Measurements from ENCODE around the gene CDCA5.

Gene CDCA5

GRCh38 chr11:65131895-65132237 is 48.0 kb upstream of the CDCA5 start:
- H3K4me2 ChIP-seq (ENCODE audit: insufficient read depth, low read length, poor library complexity, severe bottlenecking), result no peak overlapping the region
- H3K18ac ChIP-seq (ENCODE audit: low read length), result no peak overlapping the region
- H3K79me1 ChIP-seq (ENCODE audit: low read depth, low read length), result peaks cover 18% of the 10 kb centered on the region
- H2AK5ac ChIP-seq (ENCODE audit: low read depth, low read length), result no peak overlapping the region
- no peak overlapping the region for H3K27ac ChIP-seq (replicated peaks; ENCODE audit: low read length)
- no peak overlapping the region for H4K8ac ChIP-seq (ENCODE audit: low read depth, low read length)
- H3K4me3 ChIP-seq (ENCODE audit: low read length in 2 of 2), result no peak overlapping the region
- no peak overlapping the region for H2BK120ac ChIP-seq (ENCODE audit: low read depth, low read length)
- no peaks in the 10 kb centered on the region for H3K9me3 ChIP-seq (replicated peaks in 1 of 2; ENCODE audit: control insufficient read depth in 2 of 2, insufficient read depth in 1 of 2, low read depth in 1 of 2, low read length in 2 of 2)
- no peak overlapping the region for H2BK15ac ChIP-seq (ENCODE audit: low read length)
- no peaks in the 10 kb centered on the region for H3K27me3 ChIP-seq (ENCODE audit: control insufficient read depth in 3 of 3, insufficient read depth in 3 of 3, low read depth in 1 of 3, low read length in 3 of 3)
- peaks cover 9 to 13% of the 10 kb centered on the region in 2 donors for H3K4me1 ChIP-seq (ENCODE audit: control insufficient read depth in 2 of 2, insufficient read depth in 1 of 2, low read depth in 1 of 2, low read length in 2 of 2)
- no CpG with 5 or more reads among the region's 6 CpGs for WGBS, 2 donors (ENCODE audit: extremely low coverage in 2 of 2, insufficient read length in 2 of 2, insufficient replicate concordance in 1 of 2)
- no peak for DNase-seq (ENCODE audit: low spot score)
- no peak overlapping the region for H3K4ac ChIP-seq (ENCODE audit: low read length)
- no peak overlapping the region for H2AFZ ChIP-seq (ENCODE audit: low read length)
- H2BK12ac ChIP-seq (ENCODE audit: low read length), result no peak overlapping the region
- peak overlapping the region; percentile 45 for H3K23ac ChIP-seq (ENCODE audit: low read depth, low read length, poor library complexity)
- H2BK5ac ChIP-seq (ENCODE audit: low read length), result no peak overlapping the region
- no peak overlapping the region for H4K91ac ChIP-seq (ENCODE audit: low read depth, low read length, poor library complexity)
- no peak overlapping the region for H3K14ac ChIP-seq (ENCODE audit: low read length)
- peaks cover 53 to 58% of the 10 kb centered on the region in 2 donors for H3K36me3 ChIP-seq (replicated peaks in 1 of 2; ENCODE audit: control insufficient read depth in 2 of 2, insufficient read depth in 2 of 2, low read length in 2 of 2)
- no peak overlapping the region for H3K9ac ChIP-seq (ENCODE audit: low read depth, low read length, poor library complexity)

- H3K36me3 ChIP-seq (replicated peaks in 1 of 2; ENCODE audit: control insufficient read depth in 2 of 2, insufficient read depth in 2 of 2, low read length in 2 of 2), result peaks cover 57 to 63% of the 10 kb centered on the region in 2 donors
Observed at GRCh38 chr11:65131417-65131776, 47.6 kb upstream of the CDCA5 start.

GRCh38 chr11:65130631-65131416 is 47.0 kb upstream of the CDCA5 start:
- H2BK12ac ChIP-seq (ENCODE audit: low read length), result no peak overlapping the region
- no peak for DNase-seq (ENCODE audit: low spot score)
- H2AFZ ChIP-seq (ENCODE audit: low read length), result no peak overlapping the region
- no peak overlapping the region for H3K4me3 ChIP-seq (ENCODE audit: low read length in 2 of 2)
- no CpG with 5 or more reads among the region's 19 CpGs for WGBS, 2 donors (ENCODE audit: extremely low coverage in 2 of 2, insufficient read length in 2 of 2, insufficient replicate concordance in 1 of 2)
- no peak overlapping the region for H3K14ac ChIP-seq (ENCODE audit: low read length)
- peaks cover 18% of the 10 kb centered on the region for H3K79me1 ChIP-seq (ENCODE audit: low read depth, low read length)
- H4K8ac ChIP-seq (ENCODE audit: low read depth, low read length), result no peak overlapping the region
- no peak overlapping the region for H4K91ac ChIP-seq (ENCODE audit: low read depth, low read length, poor library complexity)
- H2AK5ac ChIP-seq (ENCODE audit: low read depth, low read length), result no peak overlapping the region
- peaks cover 9 to 12% of the 10 kb centered on the region in 2 donors for H3K4me1 ChIP-seq (ENCODE audit: control insufficient read depth in 2 of 2, insufficient read depth in 1 of 2, low read depth in 1 of 2, low read length in 2 of 2)
- H2BK5ac ChIP-seq (ENCODE audit: low read length), result no peak overlapping the region
- no peak overlapping the region for H3K4ac ChIP-seq (ENCODE audit: low read length)
- H3K4me2 ChIP-seq (ENCODE audit: insufficient read depth, low read length, poor library complexity, severe bottlenecking), result no peak overlapping the region
- no peak overlapping the region for H3K27ac ChIP-seq (replicated peaks; ENCODE audit: low read length)
- no peaks in the 10 kb centered on the region for H3K27me3 ChIP-seq (ENCODE audit: control insufficient read depth in 3 of 3, insufficient read depth in 3 of 3, low read depth in 1 of 3, low read length in 3 of 3)
- no peaks in the 10 kb centered on the region for H3K9me3 ChIP-seq (replicated peaks in 1 of 2; ENCODE audit: control insufficient read depth in 2 of 2, insufficient read depth in 1 of 2, low read depth in 1 of 2, low read length in 2 of 2)
- no peak overlapping the region for H3K18ac ChIP-seq (ENCODE audit: low read length)
- H2BK120ac ChIP-seq (ENCODE audit: low read depth, low read length), result no peak overlapping the region
- H3K23ac ChIP-seq (ENCODE audit: low read depth, low read length, poor library complexity), result no peak overlapping the region
- H3K36me3 ChIP-seq (replicated peaks in 1 of 2; ENCODE audit: control insufficient read depth in 2 of 2, insufficient read depth in 2 of 2, low read length in 2 of 2), result peaks cover 60 to 68% of the 10 kb centered on the region in 2 donors
- no peak overlapping the region for H3K9ac ChIP-seq (ENCODE audit: low read depth, low read length, poor library complexity)
- H2BK15ac ChIP-seq (ENCODE audit: low read length), result no peak overlapping the region

More at GRCh38 chr11:65131417-65131776, 47.6 kb upstream of the CDCA5 start:
- Histone ChIP-seq H3K4me2 (ENCODE audit: insufficient read depth, low read length, poor library complexity, severe bottlenecking) (no peak overlapping the region), H3K9me3 (replicated peaks in 1 of 2; ENCODE audit: control insufficient read depth in 2 of 2, insufficient read depth in 1 of 2, low read depth in 1 of 2, low read length in 2 of 2) (no peaks in the 10 kb centered on the region), H3K4me1 (ENCODE audit: control insufficient read depth in 2 of 2, insufficient read depth in 1 of 2, low read depth in 1 of 2, low read length in 2 of 2) (peaks cover 9 to 13% of the 10 kb centered on the region in 2 donors), H3K9ac (ENCODE audit: low read depth, low read length, poor library complexity) (no peak overlapping the region), H3K18ac (ENCODE audit: low read length) (no peak overlapping the region), H2BK120ac (ENCODE audit: low read depth, low read length) (no peak overlapping the region), H2BK5ac (ENCODE audit: low read length) (no peak overlapping the region), H4K8ac (ENCODE audit: low read depth, low read length) (no peak overlapping the region), H3K4ac (ENCODE audit: low read length) (no peak overlapping the region), H3K27ac (replicated peaks; ENCODE audit: low read length) (no peak overlapping the region), H2AK5ac (ENCODE audit: low read depth, low read length) (no peak overlapping the region), H2BK15ac (ENCODE audit: low read length) (no peak overlapping the region), H2BK12ac (ENCODE audit: low read length) (no peak overlapping the region), H3K27me3 (ENCODE audit: control insufficient read depth in 3 of 3, insufficient read depth in 3 of 3, low read depth in 1 of 3, low read length in 3 of 3) (no peaks in the 10 kb centered on the region), H3K79me1 (ENCODE audit: low read depth, low read length) (peaks cover 18% of the 10 kb centered on the region), H3K23ac (ENCODE audit: low read depth, low read length, poor library complexity) (no peak overlapping the region), H3K4me3 (ENCODE audit: low read length in 2 of 2) (no peak overlapping the region), H3K14ac (ENCODE audit: low read length) (no peak overlapping the region), H4K91ac (ENCODE audit: low read depth, low read length, poor library complexity) (no peak overlapping the region), H2AFZ (ENCODE audit: low read length) (no peak overlapping the region)
- DNase-seq (ENCODE audit: low spot score), result no peak
- WGBS, 2 donors (ENCODE audit: extremely low coverage in 2 of 2, insufficient read length in 2 of 2, insufficient replicate concordance in 1 of 2), result no CpG with 5 or more reads among the region's 3 CpGs

DNA sequence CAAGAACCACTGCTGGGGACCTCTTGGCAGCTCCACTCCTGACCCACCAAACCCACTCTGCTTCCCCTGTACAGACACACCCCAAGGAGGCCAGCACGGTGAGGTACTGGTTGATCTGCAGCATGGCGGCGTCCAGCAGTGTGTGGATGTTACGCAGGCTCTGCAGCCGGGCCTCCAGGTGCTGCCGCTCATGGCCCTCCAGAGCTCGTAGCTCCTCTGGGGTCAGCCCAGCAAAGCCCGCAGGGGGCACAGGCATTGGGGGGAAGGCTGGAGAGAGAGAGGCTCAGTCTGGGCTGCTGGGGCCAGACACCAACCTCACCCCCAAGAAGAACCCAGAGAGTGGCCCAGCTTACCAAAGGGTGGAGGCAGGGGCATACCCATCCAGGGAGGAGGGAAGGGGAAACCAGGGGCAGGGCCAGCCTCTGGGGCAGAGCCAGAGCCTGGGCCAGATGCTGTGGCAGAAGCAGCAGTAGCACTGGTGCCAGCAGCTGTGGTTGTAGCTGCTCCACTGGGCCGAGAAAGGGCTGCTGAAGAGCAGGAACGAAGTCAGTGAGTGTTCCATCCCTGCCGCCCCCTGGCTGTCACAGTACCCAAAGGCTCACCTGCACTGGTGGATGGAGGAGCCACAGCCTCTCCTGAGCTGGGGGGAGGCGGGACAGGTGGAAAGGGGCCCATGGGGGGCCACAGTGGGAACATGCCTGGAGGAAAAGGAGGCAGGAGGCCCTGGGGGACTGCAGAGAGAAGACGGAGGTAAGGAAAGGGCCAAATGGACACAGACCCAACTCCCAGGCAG is 46.0 kb upstream of the CDCA5 start:
- Histone ChIP-seq H3K9ac (ENCODE audit: low read depth, low read length, poor library complexity) (no peak overlapping the region), H3K79me1 (ENCODE audit: low read depth, low read length) (peaks cover 18% of the 10 kb centered on the region), H3K36me3 (replicated peaks in 1 of 2; ENCODE audit: control insufficient read depth in 2 of 2, insufficient read depth in 2 of 2, low read length in 2 of 2) (peaks cover 69 to 78% of the 10 kb centered on the region in 2 donors), H3K4me2 (ENCODE audit: insufficient read depth, low read length, poor library complexity, severe bottlenecking) (no peak overlapping the region), H3K18ac (ENCODE audit: low read length) (peak overlapping the region; percentile 39), H3K23ac (ENCODE audit: low read depth, low read length, poor library complexity) (peak overlapping the region; percentile 47), H3K27me3 (ENCODE audit: control insufficient read depth in 3 of 3, insufficient read depth in 3 of 3, low read depth in 1 of 3, low read length in 3 of 3) (no peaks in the 10 kb centered on the region), H2BK120ac (ENCODE audit: low read depth, low read length) (no peak overlapping the region), H3K4me1 (ENCODE audit: control insufficient read depth in 2 of 2, insufficient read depth in 1 of 2, low read depth in 1 of 2, low read length in 2 of 2) (peaks cover 6 to 9% of the 10 kb centered on the region in 2 donors), H2AK5ac (ENCODE audit: low read depth, low read length) (no peak overlapping the region), H2BK12ac (ENCODE audit: low read length) (no peak overlapping the region), H4K8ac (ENCODE audit: low read depth, low read length) (peak overlapping the region; percentile 77), H3K27ac (replicated peaks; ENCODE audit: low read length) (no peak overlapping the region), H2BK5ac (ENCODE audit: low read length) (no peak overlapping the region), H3K4me3 (ENCODE audit: low read length in 2 of 2) (no peak overlapping the region), H3K14ac (ENCODE audit: low read length) (no peak overlapping the region), H2BK15ac (ENCODE audit: low read length) (no peak overlapping the region), H2AFZ (ENCODE audit: low read length) (no peak overlapping the region), H4K91ac (ENCODE audit: low read depth, low read length, poor library complexity) (no peak overlapping the region), H3K9me3 (replicated peaks in 1 of 2; ENCODE audit: control insufficient read depth in 2 of 2, insufficient read depth in 1 of 2, low read depth in 1 of 2, low read length in 2 of 2) (no peaks in the 10 kb centered on the region), H3K4ac (ENCODE audit: low read length) (no peak overlapping the region)
- no CpG with 5 or more reads among the region's 13 CpGs for WGBS, 2 donors (ENCODE audit: extremely low coverage in 2 of 2, insufficient read length in 2 of 2, insufficient replicate concordance in 1 of 2)
- no peak for DNase-seq (ENCODE audit: low spot score)

All from neuronal stem cell (in vitro differentiated cells).